IMR-90 (cell line): ENCODE measurements around the gene PRKCG. TPM values are rescaled to one million over a fixed set of nuclear protein-coding genes. Genes with fewer than 3 reads are reported as not detected.

Source experiments
- ATAC-seq: fragments of 200-7000 bp; cut with Tn5 transposase; 2 replicates; pipeline ENCODE4 v1.9.1; 2020; ENCODE audit warnings: low read depth, mild to moderate bottlenecking, moderate library complexity
- BruUV-seq: library from RNA; stranded (reverse); fragments of 400-500 nt; replicated peaks from 2 replicates; lab custom pipeline; 2021; lab: Mats Ljungman, UMichigan
- CTCF ChIA-PET: fragments of 300-600 bp; formaldehyde crosslinking; extraction: SDS; loops from one replicate; lab custom pipeline; 2021; ENCODE audit warnings: antibody characterized with exemption; lab: Yijun Ruan, JAX
- POLR2A ChIA-PET: fragments of 300-600 bp; sonication (Branson Sonifier 250); formaldehyde crosslinking; loops from one replicate; lab custom pipeline; 2022; ENCODE audit warnings: antibody characterized with exemption; ENCODE audit not compliant: unreplicated experiment; lab: Charles Lee
- DNase-seq: peaks from one replicate; pipeline ENCODE4 v3.0.0; 2013
- H2AFZ ChIP-seq: replicated peaks from 2 replicates; pipeline ENCODE3; 2013; ENCODE audit warnings: low read length, mild to moderate bottlenecking; ENCODE audit not compliant: poor library complexity
- H2AK5ac ChIP-seq: 2 replicates; pipeline ENCODE4 v1.6.1; 2013; ENCODE audit warnings: low read depth, low read length, inconsistent platforms
- H2AK9ac ChIP-seq: replicated peaks from 2 replicates; pipeline ENCODE3; 2013; ENCODE audit warnings: mild to moderate bottlenecking, low read depth, low read length, moderate library complexity; ENCODE audit not compliant: poor library complexity
- H2BK120ac ChIP-seq: 2 replicates; pipeline ENCODE4 v1.6.1; 2013; ENCODE audit warnings: low read depth, low read length, inconsistent platforms
- H2BK15ac ChIP-seq: 3 replicates; pipeline ENCODE4 v1.6.1; 2013; ENCODE audit warnings: low read depth, low read length, inconsistent platforms
- H2BK20ac ChIP-seq: 2 replicates; pipeline ENCODE4 v1.6.1; 2013; ENCODE audit warnings: low read depth, mild to moderate bottlenecking, inconsistent platforms, low read length, moderate library complexity
- H2BK5ac ChIP-seq: 2 replicates; pipeline ENCODE4 v1.6.1; 2013; ENCODE audit warnings: mild to moderate bottlenecking, low read depth, low read length, inconsistent platforms; ENCODE audit not compliant: poor library complexity, severe bottlenecking
- H3K14ac ChIP-seq: replicated peaks from 2 replicates; pipeline ENCODE4 v1.6.1; 2013; ENCODE audit warnings: low read depth, low read length, inconsistent platforms
- H3K18ac ChIP-seq: 2 replicates; pipeline ENCODE4 v1.6.1; 2013; ENCODE audit warnings: low read depth, low read length, control low read depth
- H3K23ac ChIP-seq: 2 replicates; pipeline ENCODE4 v1.6.1; 2013; ENCODE audit warnings: low read depth, low read length, inconsistent platforms
- H3K27ac ChIP-seq: 2 replicates; pipeline ENCODE4 v1.5.1; 2013; ENCODE audit warnings: mild to moderate bottlenecking, control low read depth, low read length; ENCODE audit not compliant: insufficient read depth
- H3K27me3 ChIP-seq: 2 replicates; pipeline ENCODE4 v1.6.1; 2013; ENCODE audit warnings: low read length; ENCODE audit not compliant: control insufficient read depth, insufficient read depth
- H3K36me3 ChIP-seq: 2 replicates; pipeline ENCODE4 v1.6.1; 2013; ENCODE audit warnings: low read length, mixed read lengths; ENCODE audit not compliant: control insufficient read depth, insufficient read depth
- H3K4ac ChIP-seq: 2 replicates; pipeline ENCODE4 v1.6.1; 2013; ENCODE audit warnings: low read depth, low read length, inconsistent platforms
- H3K4me1 ChIP-seq: 2 replicates; pipeline ENCODE4 v1.6.1; 2013; ENCODE audit warnings: low read length, mixed read lengths; ENCODE audit not compliant: control insufficient read depth, insufficient read depth
- H3K4me2 ChIP-seq: 2 replicates; pipeline ENCODE4 v1.6.1; 2013; ENCODE audit warnings: low read depth, mild to moderate bottlenecking, control low read depth, low read length, moderate library complexity
- H3K4me3 ChIP-seq: 2 replicates; pipeline ENCODE4 v1.5.1; 2013; ENCODE audit warnings: low read depth, mild to moderate bottlenecking, control low read depth, low read length, moderate library complexity; ENCODE audit not compliant: insufficient read depth
- H3K56ac ChIP-seq: 2 replicates; pipeline ENCODE4 v1.6.1; 2013; ENCODE audit warnings: low read length, inconsistent platforms; ENCODE audit not compliant: insufficient read depth; ENCODE audit errors: extremely low read depth
- H3K79me1 ChIP-seq, 2 experiments: 2 replicates each; pipeline ENCODE4 v1.6.1; 2013; ENCODE audit warnings: low read length in 2 of 2, inconsistent platforms in 1 of 2, low read depth in 1 of 2
- H3K9ac ChIP-seq: 2 replicates; pipeline ENCODE4 v1.6.1; 2013; ENCODE audit warnings: low read depth, low read length, control low read depth
- H3K9me1 ChIP-seq: 2 replicates; pipeline ENCODE4 v1.6.1; 2013; ENCODE audit warnings: low read length, inconsistent platforms; ENCODE audit not compliant: insufficient read depth
- H3K9me3 ChIP-seq: 2 replicates; pipeline ENCODE4 v1.6.1; 2013; ENCODE audit warnings: low read length; ENCODE audit not compliant: control insufficient read depth, insufficient read depth
- H4K20me1 ChIP-seq: 2 replicates; pipeline ENCODE4 v1.6.1; 2013; ENCODE audit warnings: low read length, inconsistent platforms; ENCODE audit not compliant: insufficient read depth
- H4K5ac ChIP-seq: 2 replicates; pipeline ENCODE4 v1.6.1; 2013; ENCODE audit warnings: mild to moderate bottlenecking, low read depth, low read length, control low read depth
- H4K8ac ChIP-seq, 2 experiments: 2 replicates each; pipeline ENCODE4 v1.6.1; 2013; ENCODE audit warnings: low read depth in 2 of 2, low read length in 2 of 2, control low read depth in 1 of 2, inconsistent platforms in 1 of 2
- H4K91ac ChIP-seq: 2 replicates; pipeline ENCODE4 v1.6.1; 2013; ENCODE audit warnings: low read depth, low read length, inconsistent platforms; ENCODE audit not compliant: insufficient read depth
- BHLHE40 ChIP-seq: fragments of 150-350 bp; IDR thresholded peaks from 2 replicates; pipeline ENCODE4 v1.6.1; 2016; ENCODE audit warnings: mild to moderate bottlenecking, low read depth, low read length
- CEBPB ChIP-seq: IDR thresholded peaks from 2 replicates; pipeline ENCODE4 v1.6.1; 2012; ENCODE audit warnings: low read depth, low read length, improper control_type of control experiment
- CTCF ChIP-seq: conservative IDR thresholded peaks from 2 replicates; pipeline ENCODE4 v1.5.1; 2012; ENCODE audit warnings: mild to moderate bottlenecking, low read depth, low read length, improper control_type of control experiment
- FOS ChIP-seq: fragments of 150-350 bp; IDR thresholded peaks from 2 replicates; pipeline ENCODE4 v1.6.1; 2016; ENCODE audit warnings: low read depth, low read length
- MAFK ChIP-seq: IDR thresholded peaks from 2 replicates; pipeline ENCODE4 v1.6.1; 2012; ENCODE audit warnings: low read depth, low read length, improper control_type of control experiment
- MXI1 ChIP-seq: IDR thresholded peaks from 2 replicates; pipeline ENCODE4 v1.6.1; 2012; ENCODE audit warnings: low read depth, mild to moderate bottlenecking, low read length, moderate library complexity, borderline replicate concordance
- NFE2L2 ChIP-seq: fragments of 150-350 bp; IDR thresholded peaks from 2 replicates; pipeline ENCODE4 v1.6.1; 2016; ENCODE audit warnings: low read depth, mild to moderate bottlenecking, low read length
- POLR2A ChIP-seq: IDR thresholded peaks from 2 replicates; pipeline ENCODE4 v1.6.1; 2012; ENCODE audit warnings: mild to moderate bottlenecking, low read depth, low read length
- RAD21 ChIP-seq: IDR thresholded peaks from 2 replicates; pipeline ENCODE4 v1.6.1; 2012; ENCODE audit warnings: low read length, improper control_type of control experiment
- SMC3 ChIP-seq: fragments of 150-350 bp; IDR thresholded peaks from 2 replicates; pipeline ENCODE4 v1.6.1; 2016; ENCODE audit warnings: low read depth, mild to moderate bottlenecking, antibody characterized with exemption, low read length, moderate library complexity
- WGBS, 2 experiments: methylation state at CpG; one replicate each; pipeline versions ENCODE4 v1.1.5 to v1.1.7; 2013; ENCODE audit warnings: missing lambda C conversion rate in 2 of 2; ENCODE audit not compliant: insufficient read length in 1 of 2; ENCODE audit errors: extremely low coverage in 2 of 2; 5-methylcytosine and 5-hydroxymethylcytosine counted together
- dilution Hi-C: fragments of 300-500 bp; cut with HindIII; formaldehyde crosslinking; loops from one replicate; pipeline ENCODE4 v1.14.3; 2018; ENCODE audit warnings: low sequenced_read_pairs; ENCODE audit not compliant: unreplicated experiment
- in situ Hi-C: fragments of 300-500 bp; cut with MboI; formaldehyde crosslinking; loops from 3 replicates; pipeline ENCODE4 v1.14.3; 2019; ENCODE audit warnings: low sequenced_read_pairs, inconsistent platforms, mixed read lengths
- intact Hi-C: fragments of 100-400 bp; cut with micrococcal nuclease; formaldehyde crosslinking; loops from 2 replicates; pipeline ENCODE4 v1.10.0; 2022
- polyA plus RNA-seq, 3 experiments: library from polyadenylated mRNA; depleted of rRNA; stranded (reverse); fragments of >200 nt; gene quantifications; 2 replicates each; pipeline ENCODE4 v1.2.3, GENCODE V29; 2012; ENCODE audit warnings: low replicate concordance in 1 of 3
- total RNA-seq: library from RNA; depleted of rRNA; stranded (reverse); fragments of >200 nt; gene quantifications from 2 replicates; pipeline ENCODE4 v1.2.3, GENCODE V29; 2012
- TF ChIP-seq, protein P1 (sequence below): fragments of 150-350 bp; IDR thresholded peaks from 2 replicates; pipeline ENCODE4 v1.6.1; 2017; ENCODE audit warnings: mild to moderate bottlenecking, antibody characterized with exemption, low read length, low read depth

The PRKCG gene
- total and polyA plus RNA-seq, 2 of the 4 experiments (the other 2 are of a cell fraction), result not detected

DNA sequence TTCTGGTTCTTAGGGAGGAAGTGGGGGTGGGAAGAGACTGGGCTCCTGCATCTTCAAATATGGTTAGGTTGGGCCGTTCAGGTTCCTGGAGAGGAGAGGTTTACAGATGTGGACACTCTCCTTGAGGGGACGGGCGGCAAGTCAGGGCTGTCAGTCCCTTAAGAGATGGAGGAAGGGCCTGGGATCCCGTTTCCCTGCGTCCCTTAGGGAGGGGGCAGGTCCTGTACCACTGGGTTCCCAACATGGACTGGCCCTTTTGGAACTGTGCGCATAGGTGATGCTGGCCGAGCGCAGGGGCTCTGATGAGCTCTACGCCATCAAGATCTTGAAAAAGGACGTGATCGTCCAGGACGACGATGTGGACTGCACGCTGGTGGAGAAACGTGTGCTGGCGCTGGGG is 16.2 kb downstream of the PRKCG start:
- Histone ChIP-seq H3K9me3 (no peaks in the 10 kb centered on the region), H2AK9ac (no peak overlapping the region), H2BK5ac (no peak overlapping the region), H4K20me1 (no peaks in the 10 kb centered on the region), H3K27me3 (peaks cover 15% of the 10 kb centered on the region), H3K4me2 (no peak overlapping the region), H3K79me1 (no peaks in the 10 kb centered on the region), H2AFZ (peak overlapping the region; percentile 5), H3K14ac (no peak overlapping the region), H4K91ac (no peak overlapping the region), H3K4me1 (no peaks in the 10 kb centered on the region), H3K4ac (no peak overlapping the region), H3K18ac (no peak overlapping the region), H2BK15ac (no peak overlapping the region), H2BK20ac (no peak overlapping the region), H3K56ac (no peak overlapping the region), H3K23ac (no peak overlapping the region), H3K27ac (no peak overlapping the region), H4K8ac (no peak overlapping the region), H3K9me1 (no peaks in the 10 kb centered on the region), H3K36me3 (no peaks in the 10 kb centered on the region), H3K9ac (no peak overlapping the region), H2BK120ac (no peak overlapping the region), H2AK5ac (no peak overlapping the region), H4K5ac (no peak overlapping the region), H3K4me3 (no peak overlapping the region)
- intact Hi-C loops (no loop called here), dilution Hi-C loops (no loop called here), in situ Hi-C loops (no loop called here)
- WGBS, 2 experiments, result no CpG with 5 or more reads among the region's 16 CpGs
- POLR2A ChIA-PET, result no interaction called here
- no peak for DNase-seq
- no peak for ATAC-seq
- BruUV-seq, result no TSS peak
- TF ChIP-seq BHLHE40 (no peak), SMC3 (no peak), RAD21 (no peak), FOS (no peak), POLR2A (no peak), MXI1 (no peak), MAFK (no peak), NFE2L2 (no peak), CEBPB (no peak), CTCF (no peak)
- TF ChIP-seq, protein P1, sequence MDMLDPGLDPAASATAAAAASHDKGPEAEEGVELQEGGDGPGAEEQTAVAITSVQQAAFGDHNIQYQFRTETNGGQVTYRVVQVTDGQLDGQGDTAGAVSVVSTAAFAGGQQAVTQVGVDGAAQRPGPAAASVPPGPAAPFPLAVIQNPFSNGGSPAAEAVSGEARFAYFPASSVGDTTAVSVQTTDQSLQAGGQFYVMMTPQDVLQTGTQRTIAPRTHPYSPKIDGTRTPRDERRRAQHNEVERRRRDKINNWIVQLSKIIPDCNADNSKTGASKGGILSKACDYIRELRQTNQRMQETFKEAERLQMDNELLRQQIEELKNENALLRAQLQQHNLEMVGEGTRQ, result no peak
- CTCF ChIA-PET, result no interaction called here
